ENCODE measurements around the gene RYK. TPM values are rescaled to one million over a fixed set of nuclear protein-coding genes. Genes with fewer than 3 reads are reported as not detected.
A peak's percentile ranks its signal among the peaks of the same experiment; 100 is the strongest.

The RYK gene
- total and polyA plus RNA-seq, 2 donors (not counting 1 experiment from before 2014, with no cell fraction given) = 60.6 to 112 TPM

GRCh38 chr3:134144694-134145093 lies 106.0 kb downstream of the RYK start:
- Histone ChIP-seq H3K9ac (ENCODE audit: insufficient read depth, low read length) (no peak overlapping the region), H3K27ac (ENCODE audit: insufficient read depth, low read length) (no peak overlapping the region), H3K27me3 (ENCODE audit: control insufficient read depth, insufficient read depth, low read length) (no peaks in the 10 kb centered on the region), H2AFZ (ENCODE audit: low read length) (no peak overlapping the region), H3K4me2 (ENCODE audit: extremely low read depth, insufficient read depth, low read length) (no peak overlapping the region), H3K36me3 (ENCODE audit: control insufficient read depth, insufficient read depth, low read length) (no peaks in the 10 kb centered on the region), H3K4me1 (ENCODE audit: control insufficient read depth, extremely low read depth, insufficient read depth, low read length) (no peaks in the 10 kb centered on the region), H4K20me1 (ENCODE audit: control insufficient read depth, extremely low read depth, insufficient read depth, low read length) (no peaks in the 10 kb centered on the region), H3K9me3 (ENCODE audit: control insufficient read depth, insufficient read depth, low read depth, low read length) (no peaks in the 10 kb centered on the region), H3K79me2 (ENCODE audit: control insufficient read depth, insufficient read depth, low read length) (no peaks in the 10 kb centered on the region), H3K4me3 (replicated peaks in 1 of 4; ENCODE audit: control extremely low read depth in 1 of 4, insufficient read depth in 1 of 4, low read depth in 3 of 4, low read length in 4 of 4) (no peak overlapping the region)
- DNase-seq (ENCODE audit: low read depth in 2 of 2) = no peak
- TF ChIP-seq CTCF (conservative IDR thresholded peaks at IDR 0.05 in 1 of 2, IDR thresholded peaks at IDR 0.05 in 1 of 2; ENCODE audit: low read depth in 1 of 2, low read length in 2 of 2) = no peak
- no peak for TF ChIP-seq EZH2 (IDR thresholded peaks at IDR 0.05; ENCODE audit: low read length, missing control alignments)

- no peak overlapping the region for H3K4me2 ChIP-seq (ENCODE audit: extremely low read depth, insufficient read depth, low read length)
- TF ChIP-seq EZH2 (IDR thresholded peaks at IDR 0.05; ENCODE audit: low read length, missing control alignments) = no peak
- TF ChIP-seq CTCF (conservative IDR thresholded peaks at IDR 0.05 in 1 of 2, IDR thresholded peaks at IDR 0.05 in 1 of 2; ENCODE audit: low read depth in 1 of 2, low read length in 2 of 2) = no peak
Measured at GRCh38 chr3:134143828-134144401, 106.7 kb downstream of the RYK start.

GRCh38 chr3:134136604-134137003 lies 114.1 kb downstream of the RYK start:
- TF ChIP-seq CTCF (conservative IDR thresholded peaks at IDR 0.05 in 1 of 2, IDR thresholded peaks at IDR 0.05 in 1 of 2; ENCODE audit: low read depth in 1 of 2, low read length in 2 of 2) = no peak
- TF ChIP-seq EZH2 (IDR thresholded peaks at IDR 0.05; ENCODE audit: low read length, missing control alignments) = no peak
- Histone ChIP-seq H3K79me2 (ENCODE audit: control insufficient read depth, insufficient read depth, low read length) (no peaks in the 10 kb centered on the region), H2AFZ (ENCODE audit: low read length) (no peak overlapping the region), H3K9me3 (ENCODE audit: control insufficient read depth, insufficient read depth, low read depth, low read length) (no peaks in the 10 kb centered on the region), H3K36me3 (ENCODE audit: control insufficient read depth, insufficient read depth, low read length) (no peaks in the 10 kb centered on the region), H4K20me1 (ENCODE audit: control insufficient read depth, extremely low read depth, insufficient read depth, low read length) (no peaks in the 10 kb centered on the region), H3K27me3 (ENCODE audit: control insufficient read depth, insufficient read depth, low read length) (no peaks in the 10 kb centered on the region), H3K4me2 (ENCODE audit: extremely low read depth, insufficient read depth, low read length) (no peak overlapping the region), H3K27ac (ENCODE audit: insufficient read depth, low read length) (no peak overlapping the region), H3K9ac (ENCODE audit: insufficient read depth, low read length) (no peak overlapping the region), H3K4me1 (ENCODE audit: control insufficient read depth, extremely low read depth, insufficient read depth, low read length) (no peaks in the 10 kb centered on the region), H3K4me3 (replicated peaks in 1 of 4; ENCODE audit: control extremely low read depth in 1 of 4, insufficient read depth in 1 of 4, low read depth in 3 of 4, low read length in 4 of 4) (no peak overlapping the region)
- no peak for DNase-seq (ENCODE audit: low read depth in 2 of 2)

More at GRCh38 chr3:134143828-134144401, 106.7 kb downstream of the RYK start:
- no peak overlapping the region for H2AFZ ChIP-seq (ENCODE audit: low read length)
- H3K9me3 ChIP-seq (ENCODE audit: control insufficient read depth, insufficient read depth, low read depth, low read length) = no peaks in the 10 kb centered on the region
- no peak overlapping the region for H3K9ac ChIP-seq (ENCODE audit: insufficient read depth, low read length)
- H3K4me3 ChIP-seq (replicated peaks in 1 of 4; ENCODE audit: control extremely low read depth in 1 of 4, insufficient read depth in 1 of 4, low read depth in 3 of 4, low read length in 4 of 4) = no peak overlapping the region
- H3K27me3 ChIP-seq (ENCODE audit: control insufficient read depth, insufficient read depth, low read length) = no peaks in the 10 kb centered on the region
- no peaks in the 10 kb centered on the region for H4K20me1 ChIP-seq (ENCODE audit: control insufficient read depth, extremely low read depth, insufficient read depth, low read length)
- no peaks in the 10 kb centered on the region for H3K36me3 ChIP-seq (ENCODE audit: control insufficient read depth, insufficient read depth, low read length)
- no peak overlapping the region for H3K27ac ChIP-seq (ENCODE audit: insufficient read depth, low read length)
- no peaks in the 10 kb centered on the region for H3K4me1 ChIP-seq (ENCODE audit: control insufficient read depth, extremely low read depth, insufficient read depth, low read length)
- no peaks in the 10 kb centered on the region for H3K79me2 ChIP-seq (ENCODE audit: control insufficient read depth, insufficient read depth, low read length)
- DNase-seq (ENCODE audit: low read depth in 2 of 2) = peak in 1 of 2 donors; percentile 61
